Measurements from ENCODE around the gene HCRTR1. TPM values are rescaled to one million over a fixed set of nuclear protein-coding genes. Genes with fewer than 3 reads are reported as not detected.

The HCRTR1 gene
- total RNA-seq, 1 donor from 2014 or later = not detected

GRCh38 chr1:31643976-31644559 is 26.6 kb downstream of the HCRTR1 start:
- TF ChIP-seq, protein P1, sequence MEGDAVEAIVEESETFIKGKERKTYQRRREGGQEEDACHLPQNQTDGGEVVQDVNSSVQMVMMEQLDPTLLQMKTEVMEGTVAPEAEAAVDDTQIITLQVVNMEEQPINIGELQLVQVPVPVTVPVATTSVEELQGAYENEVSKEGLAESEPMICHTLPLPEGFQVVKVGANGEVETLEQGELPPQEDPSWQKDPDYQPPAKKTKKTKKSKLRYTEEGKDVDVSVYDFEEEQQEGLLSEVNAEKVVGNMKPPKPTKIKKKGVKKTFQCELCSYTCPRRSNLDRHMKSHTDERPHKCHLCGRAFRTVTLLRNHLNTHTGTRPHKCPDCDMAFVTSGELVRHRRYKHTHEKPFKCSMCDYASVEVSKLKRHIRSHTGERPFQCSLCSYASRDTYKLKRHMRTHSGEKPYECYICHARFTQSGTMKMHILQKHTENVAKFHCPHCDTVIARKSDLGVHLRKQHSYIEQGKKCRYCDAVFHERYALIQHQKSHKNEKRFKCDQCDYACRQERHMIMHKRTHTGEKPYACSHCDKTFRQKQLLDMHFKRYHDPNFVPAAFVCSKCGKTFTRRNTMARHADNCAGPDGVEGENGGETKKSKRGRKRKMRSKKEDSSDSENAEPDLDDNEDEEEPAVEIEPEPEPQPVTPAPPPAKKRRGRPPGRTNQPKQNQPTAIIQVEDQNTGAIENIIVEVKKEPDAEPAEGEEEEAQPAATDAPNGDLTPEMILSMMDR (IDR thresholded peaks at IDR 0.05; ENCODE audit: unreplicated experiment) = no peak
- no peaks in the 10 kb centered on the region for H3K27me3 Mint-ChIP-seq
- H3K36me3 Mint-ChIP-seq (ENCODE audit: insufficient read depth) = no peaks in the 10 kb centered on the region
- no peaks in the 10 kb centered on the region for H3K9me3 Mint-ChIP-seq (ENCODE audit: low read depth)
- peak overlapping the region; percentile 94 for H3K4me3 Mint-ChIP-seq (ENCODE audit: low read depth)
- peak overlapping the region; percentile 100 for H3K27ac Mint-ChIP-seq
- DNase-seq (ENCODE audit: low spot score, unreplicated experiment) = no peak
- H3K4me1 Mint-ChIP-seq (ENCODE audit: low read depth) = peaks cover 18% of the 10 kb centered on the region

DNA sequence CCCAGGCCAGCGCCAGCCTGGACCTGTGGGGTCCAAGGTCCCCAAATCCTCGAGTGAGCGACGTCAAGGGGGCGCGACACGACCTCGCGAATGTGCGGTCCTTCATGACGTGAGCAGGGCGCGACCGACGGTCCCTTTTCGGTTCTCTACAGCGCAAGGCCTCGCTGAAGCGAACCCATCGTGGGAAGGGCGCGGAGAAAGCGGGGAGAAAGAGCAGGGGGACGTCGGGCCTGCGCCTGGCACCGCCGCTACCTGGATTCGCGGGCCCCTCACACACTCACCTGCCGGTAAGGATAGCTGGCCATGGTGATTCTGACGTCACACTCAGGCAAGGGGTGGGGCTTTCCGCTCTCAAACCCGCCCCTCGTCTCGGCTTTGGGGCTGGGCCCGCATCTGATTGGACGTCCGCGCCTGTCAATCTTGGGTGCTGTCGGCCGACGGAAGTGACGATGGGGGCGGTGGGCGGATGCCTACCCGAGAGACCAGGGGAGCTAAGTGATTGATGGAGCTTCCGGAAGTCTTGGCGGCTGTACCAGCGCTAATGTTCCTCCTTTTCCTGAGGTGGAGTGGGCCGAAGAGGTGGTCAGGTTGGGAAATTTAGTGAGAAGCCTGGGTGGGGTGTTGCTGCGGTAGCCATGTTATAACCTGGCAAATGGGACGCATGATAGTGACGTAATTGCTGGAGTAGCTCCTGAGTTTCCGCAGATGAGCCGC is 27.2 kb downstream of the HCRTR1 start, which contains the start of gene PEF1:
Gene PEF1 (minus strand): TSS at position 317 of the 714 bp plus-strand sequence. CDS start 12 bp downstream, at position 305.
- H3K4me1 Mint-ChIP-seq (ENCODE audit: low read depth) = peaks cover 18% of the 10 kb centered on the region
- peak within 1 kb of the TSS; percentile 100 for H3K27ac Mint-ChIP-seq

DNA sequence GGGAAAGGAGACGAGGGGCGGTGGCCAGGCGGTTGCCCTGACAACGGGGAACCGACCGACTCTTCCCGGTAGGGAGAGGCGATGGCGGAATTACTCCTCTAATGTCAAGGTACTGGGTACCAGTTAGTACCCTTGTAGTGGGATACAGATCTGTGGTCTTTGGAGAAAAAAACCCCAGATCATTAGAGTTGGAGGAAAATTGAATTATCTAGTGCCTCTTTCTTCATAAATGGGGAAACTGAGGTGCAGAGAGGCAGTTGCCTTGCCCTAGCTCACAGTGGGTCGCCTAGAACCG is 27.7 kb downstream of the HCRTR1 start:
- Mint-ChIP-seq H3K9me3 (ENCODE audit: low read depth) (no peaks in the 10 kb centered on the region), H3K4me3 (ENCODE audit: low read depth) (peak overlapping the region; percentile 94), H3K36me3 (ENCODE audit: insufficient read depth) (no peaks in the 10 kb centered on the region), H3K4me1 (ENCODE audit: low read depth) (peaks cover 18% of the 10 kb centered on the region), H3K27ac (peak overlapping the region; percentile 100), H3K27me3 (no peaks in the 10 kb centered on the region)
- TF ChIP-seq, protein P1 (IDR thresholded peaks at IDR 0.05; ENCODE audit: unreplicated experiment) = no peak
- no peak for DNase-seq (ENCODE audit: low spot score, unreplicated experiment)

More for the DNA sequence above, 27.2 kb downstream of the HCRTR1 start, which contains the start of gene PEF1:
- TF ChIP-seq, protein P1 (IDR thresholded peaks at IDR 0.05; ENCODE audit: unreplicated experiment) = no peak
- DNase-seq (ENCODE audit: low spot score, unreplicated experiment) = peak; percentile 100
- Mint-ChIP-seq H3K27me3 (no peaks in the 10 kb centered on the region), H3K4me3 (ENCODE audit: low read depth) (peak within 1 kb of the TSS; percentile 94), H3K9me3 (ENCODE audit: low read depth) (no peaks in the 10 kb centered on the region), H3K36me3 (ENCODE audit: insufficient read depth) (no peaks in the 10 kb centered on the region)

- Mint-ChIP-seq H3K27ac (no peak overlapping the region), H3K27me3 (no peaks in the 10 kb centered on the region), H3K4me1 (ENCODE audit: low read depth) (peaks cover 23% of the 10 kb centered on the region), H3K4me3 (ENCODE audit: low read depth) (peak overlapping the region; percentile 94), H3K36me3 (ENCODE audit: insufficient read depth) (no peaks in the 10 kb centered on the region), H3K9me3 (ENCODE audit: low read depth) (no peaks in the 10 kb centered on the region)
- TF ChIP-seq, protein P1 (IDR thresholded peaks at IDR 0.05; ENCODE audit: unreplicated experiment) = no peak
- DNase-seq (ENCODE audit: low spot score, unreplicated experiment) = no peak
Measured at GRCh38 chr1:31646259-31646960, 28.9 kb downstream of the HCRTR1 start.

DNA sequence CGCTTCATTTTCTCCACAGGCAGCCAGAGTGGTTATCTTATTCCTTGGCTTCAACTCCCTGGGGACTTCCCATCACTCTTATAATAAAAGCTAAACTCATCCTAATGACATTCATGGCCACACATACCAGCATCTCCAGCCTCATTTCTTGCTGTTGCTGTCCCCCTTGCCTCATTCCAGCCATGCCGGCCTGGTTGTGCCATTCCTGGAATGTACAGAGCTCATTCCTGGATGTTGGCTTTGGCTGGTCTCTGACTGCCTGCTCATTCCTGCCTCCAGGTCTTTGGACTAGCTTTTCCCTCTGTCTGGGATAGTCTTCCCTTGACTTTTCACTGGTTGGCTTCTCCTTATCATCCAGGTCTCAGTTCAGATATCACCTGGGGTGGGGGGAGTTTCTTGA is 29.6 kb downstream of the HCRTR1 start:
- DNase-seq (ENCODE audit: low spot score, unreplicated experiment) = no peak
- Mint-ChIP-seq H3K27me3 (no peaks in the 10 kb centered on the region), H3K9me3 (ENCODE audit: low read depth) (no peaks in the 10 kb centered on the region), H3K36me3 (ENCODE audit: insufficient read depth) (no peaks in the 10 kb centered on the region), H3K27ac (no peak overlapping the region), H3K4me3 (ENCODE audit: low read depth) (peak overlapping the region; percentile 94), H3K4me1 (ENCODE audit: low read depth) (peaks cover 23% of the 10 kb centered on the region)
- TF ChIP-seq, protein P1 (IDR thresholded peaks at IDR 0.05; ENCODE audit: unreplicated experiment) = no peak
